Prostate gland (tissue), 2 donors: ENCODE results near the gene MPZL2. TPM values are rescaled to one million over a fixed set of nuclear protein-coding genes. Genes with fewer than 3 reads are reported as not detected.
A peak's percentile ranks its signal among the peaks of the same experiment; 100 is the strongest.

Experiments used
- DNase-seq: peaks from one replicate; pipeline ENCODE4 v3.0.0-alpha.2; 2019; ENCODE audit warnings: low spot score
- H3K27ac ChIP-seq, 2 donors: fragments of 200-600 bp; sonication (generic); 2 replicates each; pipeline ENCODE4 v1.5.1; 2017 to 2019
- H3K27me3 ChIP-seq: fragments of 200-600 bp; sonication (generic); replicated peaks from 2 replicates; pipeline ENCODE4 v1.5.1; 2019; ENCODE audit not compliant: insufficient read depth
- H3K36me3 ChIP-seq, 2 donors: fragments of 200-600 bp; sonication (generic); 1 replicate in 1 of 2; 2 replicates in 1 of 2; pipeline versions ENCODE4 v1.5.1 to v1.8.1; 2017 to 2019
- H3K4me1 ChIP-seq: fragments of 200-600 bp; sonication (generic); replicated peaks from 2 replicates; pipeline ENCODE4 v1.5.1; 2019
- H3K4me3 ChIP-seq, 2 donors: fragments of 200-600 bp; sonication (generic); 2 replicates each; pipeline ENCODE4 v1.5.1; 2017 to 2019
- H3K9me3 ChIP-seq: fragments of 200-600 bp; sonication (generic); 2 replicates; pipeline ENCODE4 v1.5.1; 2017
- POLR2A ChIP-seq: fragments of 450-650 bp; IDR thresholded peaks from one replicate; pipeline ENCODE4 v1.6.1; 2016; ENCODE audit warnings: antibody characterized with exemption, mild to moderate bottlenecking
- POLR2AphosphoS5 ChIP-seq: sonication (generic); formaldehyde crosslinking; IDR thresholded peaks from one replicate; pipeline ENCODE4 v1.6.1; 2017; ENCODE audit warnings: antibody characterized with exemption
- WGBS: methylation state at CpG from one replicate; pipeline ENCODE4 v1.1.5; 2018; 5-methylcytosine and 5-hydroxymethylcytosine counted together
- intact Hi-C: fragments of 100-400 bp; cut with DNase I; formaldehyde crosslinking; loops from one replicate; pipeline ENCODE4 v1.14.2; 2022
- total RNA-seq, 2 donors: library from RNA; depleted of rRNA; stranded (reverse); fragments of >200 nt; gene quantifications; one replicate each; pipeline ENCODE4 v1.1.0, GENCODE V29; 2016
- TF ChIP-seq, protein P1 (sequence below), 4 experiments: fragments of 200-600 bp in 2 of 4; fragments of 450-650 bp in 2 of 4; sonication (generic) in 2 of 4; IDR thresholded peaks; 1 replicate in 3 of 4; 2 replicates in 1 of 4; pipeline ENCODE4 v1.5.1; 2016 to 2019; ENCODE audit warnings: antibody characterized with exemption in 4 of 4, mild to moderate bottlenecking in 2 of 4, moderate library complexity in 2 of 4

MPZL2 gene
- total RNA-seq, 2 donors from 2014 or later: 73.7 to 103 TPM

DNA sequence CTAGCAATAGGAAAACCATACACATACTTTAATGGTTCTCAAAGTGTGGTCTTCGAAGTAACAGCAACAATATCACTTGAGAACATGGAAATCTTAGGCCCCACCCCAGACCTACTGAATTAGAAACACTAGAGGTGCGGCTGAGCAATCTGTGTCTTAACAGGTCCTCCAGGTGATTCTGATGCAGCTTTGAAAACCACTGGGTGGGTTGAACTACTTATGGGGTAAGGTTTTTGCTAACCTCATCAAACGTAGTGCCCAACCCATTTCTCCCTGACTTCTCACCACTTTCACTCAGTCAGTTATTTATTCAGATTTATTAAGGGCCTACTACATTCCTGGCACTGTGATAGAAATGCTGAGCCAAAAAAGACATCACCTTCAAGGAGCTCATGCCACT lies 3.7 kb downstream of the MPZL2 start:
- no peaks in the 10 kb centered on the region for H3K36me3 ChIP-seq
- no peaks in the 10 kb centered on the region for H3K9me3 ChIP-seq
- no peaks in the 10 kb centered on the region for H3K4me1 ChIP-seq
- intact Hi-C loops: no loop called here
- DNase-seq: no peak
- 57% methylated on average over 3 of the region's 3 CpGs for WGBS
- no peak overlapping the region for H3K4me3 ChIP-seq
- no peaks in the 10 kb centered on the region for H3K27me3 ChIP-seq
- no peak for TF ChIP-seq POLR2A
- TF ChIP-seq, protein P1, sequence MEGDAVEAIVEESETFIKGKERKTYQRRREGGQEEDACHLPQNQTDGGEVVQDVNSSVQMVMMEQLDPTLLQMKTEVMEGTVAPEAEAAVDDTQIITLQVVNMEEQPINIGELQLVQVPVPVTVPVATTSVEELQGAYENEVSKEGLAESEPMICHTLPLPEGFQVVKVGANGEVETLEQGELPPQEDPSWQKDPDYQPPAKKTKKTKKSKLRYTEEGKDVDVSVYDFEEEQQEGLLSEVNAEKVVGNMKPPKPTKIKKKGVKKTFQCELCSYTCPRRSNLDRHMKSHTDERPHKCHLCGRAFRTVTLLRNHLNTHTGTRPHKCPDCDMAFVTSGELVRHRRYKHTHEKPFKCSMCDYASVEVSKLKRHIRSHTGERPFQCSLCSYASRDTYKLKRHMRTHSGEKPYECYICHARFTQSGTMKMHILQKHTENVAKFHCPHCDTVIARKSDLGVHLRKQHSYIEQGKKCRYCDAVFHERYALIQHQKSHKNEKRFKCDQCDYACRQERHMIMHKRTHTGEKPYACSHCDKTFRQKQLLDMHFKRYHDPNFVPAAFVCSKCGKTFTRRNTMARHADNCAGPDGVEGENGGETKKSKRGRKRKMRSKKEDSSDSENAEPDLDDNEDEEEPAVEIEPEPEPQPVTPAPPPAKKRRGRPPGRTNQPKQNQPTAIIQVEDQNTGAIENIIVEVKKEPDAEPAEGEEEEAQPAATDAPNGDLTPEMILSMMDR (IDR thresholded peaks at IDR 0.05): no peak
- TF ChIP-seq POLR2AphosphoS5: no peak
- H3K27ac ChIP-seq: no peak overlapping the region

DNA sequence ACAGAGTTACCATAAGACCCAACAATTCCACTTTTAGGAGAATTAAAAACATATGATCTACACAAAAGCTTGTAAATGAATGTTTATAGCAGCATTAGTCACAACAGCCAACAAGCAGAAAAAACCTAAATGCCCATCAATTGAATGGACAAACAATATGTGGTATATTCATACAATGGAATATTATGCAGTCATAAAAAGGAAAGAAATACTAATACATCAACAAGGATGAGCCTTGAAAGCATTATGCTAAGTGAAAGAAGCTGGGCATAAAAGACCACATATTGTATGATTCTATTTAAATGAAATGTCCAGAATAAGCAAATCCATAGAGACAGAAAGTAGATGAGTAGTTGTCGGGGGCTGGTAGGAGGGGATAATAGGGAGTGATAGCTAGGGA lies 5.0 kb downstream of the MPZL2 start:
- Histone ChIP-seq H3K27me3 (no peaks in the 10 kb centered on the region), H3K4me1 (no peaks in the 10 kb centered on the region), H3K27ac (no peak overlapping the region), H3K9me3 (no peaks in the 10 kb centered on the region), H3K4me3 (no peak overlapping the region), H3K36me3 (no peaks in the 10 kb centered on the region)
- WGBS: 97% methylated on average over 1 of the region's 1 CpG
- no peak for DNase-seq
- intact Hi-C loops: no loop called here
- TF ChIP-seq POLR2AphosphoS5 (no peak), POLR2A (no peak)
- TF ChIP-seq, protein P1 (IDR thresholded peaks at IDR 0.05): no peak

DNA sequence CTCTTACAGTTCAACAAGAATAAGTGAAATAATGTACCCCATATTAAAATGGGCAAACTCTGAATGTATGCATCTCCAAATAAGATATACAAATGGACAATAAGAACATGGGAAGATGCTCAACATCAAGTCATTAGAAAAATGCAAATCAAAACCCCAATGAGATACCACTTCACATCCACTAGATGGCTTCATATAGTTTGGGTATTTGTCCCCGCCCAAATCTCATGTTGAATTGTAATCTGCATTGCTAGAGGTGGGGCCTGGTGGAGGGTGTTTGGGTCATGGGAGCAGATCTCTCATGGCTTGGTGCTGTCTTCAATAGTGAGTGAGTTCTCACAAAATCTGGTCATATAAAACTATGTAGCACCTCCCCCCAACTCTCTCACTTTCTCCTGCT lies 5.7 kb downstream of the MPZL2 start:
- Histone ChIP-seq H3K27ac (no peak overlapping the region), H3K4me1 (no peaks in the 10 kb centered on the region), H3K36me3 (no peaks in the 10 kb centered on the region), H3K27me3 (no peaks in the 10 kb centered on the region), H3K9me3 (no peaks in the 10 kb centered on the region), H3K4me3 (no peak overlapping the region)
- no peak for DNase-seq
- TF ChIP-seq, protein P1 (IDR thresholded peaks at IDR 0.05): peak in 1 of 4 experiments; percentile 40
- TF ChIP-seq POLR2A (no peak), POLR2AphosphoS5 (no peak)
- 0% methylated on average over 1 of the region's 1 CpG for WGBS
- intact Hi-C loops: no loop called here

DNA sequence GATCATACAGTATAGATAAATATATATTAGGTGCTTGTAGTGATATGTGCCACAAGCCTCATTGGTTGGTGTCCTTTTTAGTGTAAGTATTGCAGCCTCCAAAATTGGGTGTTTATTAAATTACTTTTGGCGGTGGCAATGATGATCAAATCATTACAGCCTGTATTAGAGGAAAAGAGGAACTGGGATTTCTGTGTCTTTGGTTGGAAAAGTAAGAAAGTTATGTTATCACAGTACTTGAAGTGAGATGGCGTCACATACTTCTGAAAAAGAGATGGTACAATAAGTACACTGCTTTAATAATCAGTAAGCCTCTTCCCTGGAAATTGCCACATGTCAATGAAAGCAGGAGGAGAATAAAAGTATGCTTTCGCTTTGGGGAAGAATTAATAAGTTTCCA lies 11.4 kb downstream of the MPZL2 start:
- no peak for DNase-seq
- TF ChIP-seq POLR2AphosphoS5 (no peak), POLR2A (no peak)
- TF ChIP-seq, protein P1 (IDR thresholded peaks at IDR 0.05): no peak
- 60% methylated on average over 3 of the region's 3 CpGs for WGBS
- Histone ChIP-seq H3K27ac (peak overlapping the region; percentile 95), H3K4me3 (peak overlapping the region; percentile 64 to 78), H3K36me3 (no peaks in the 10 kb centered on the region), H3K4me1 (no peaks in the 10 kb centered on the region), H3K27me3 (no peaks in the 10 kb centered on the region), H3K9me3 (no peaks in the 10 kb centered on the region)
- intact Hi-C loops: no loop called here

DNA sequence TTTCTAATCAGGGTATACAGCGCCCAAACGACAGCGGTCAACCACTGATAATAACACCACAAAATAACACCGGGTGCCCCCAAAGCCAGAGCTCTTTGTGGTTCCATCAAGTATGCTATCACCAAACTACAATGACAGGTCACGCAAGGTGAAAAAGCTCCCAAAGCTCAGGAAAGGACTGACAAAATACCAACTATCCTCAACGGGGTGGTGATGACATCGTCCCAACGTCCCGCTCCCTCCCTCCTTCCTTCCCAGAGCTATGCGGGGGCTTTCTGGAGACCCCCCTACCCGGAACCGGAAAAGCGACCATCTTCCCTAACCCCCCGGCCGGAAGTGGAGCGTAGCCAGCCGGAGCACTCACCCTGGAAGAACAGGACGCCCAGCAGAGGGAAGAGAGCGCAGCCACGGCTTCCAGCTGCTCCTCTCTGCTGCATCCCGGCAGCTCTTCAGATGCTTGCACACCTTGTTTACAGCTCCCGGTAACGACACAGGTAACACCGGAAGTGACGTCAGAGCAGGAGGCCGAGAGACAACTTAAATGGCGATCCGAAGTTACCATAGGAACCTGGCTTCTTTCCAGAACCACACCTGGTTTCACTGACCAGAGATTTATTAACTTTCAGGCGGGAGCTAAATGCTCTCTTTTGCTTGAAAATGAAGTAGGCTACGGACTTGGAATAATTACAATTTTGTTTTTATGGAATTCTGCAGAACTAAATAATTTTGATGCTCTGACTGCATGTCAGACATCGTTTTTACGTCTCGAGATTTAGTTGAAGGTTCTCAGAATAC lies 12.0 kb downstream of the MPZL2 start, which contains the start of gene MPZL3:
TSS of gene MPZL3 (minus strand) at position 508 of the 795 bp plus-strand sequence. CDS start at position 437, 71 bp downstream.
- peak; percentile 94 for TF ChIP-seq POLR2AphosphoS5
- peak; percentile 71 for TF ChIP-seq POLR2A
- TF ChIP-seq, protein P1 (IDR thresholded peaks at IDR 0.05): no peak
- 3% methylated on average over 33 of the region's 33 CpGs for WGBS
- DNase-seq: peak; percentile 96
- Histone ChIP-seq H3K4me3 (peak within 1 kb of the TSS; percentile 64 to 78), H3K27me3 (no peaks in the 10 kb centered on the region), H3K27ac (peak within 1 kb of the TSS; percentile 95), H3K36me3 (no peaks in the 10 kb centered on the region), H3K9me3 (no peaks in the 10 kb centered on the region), H3K4me1 (no peaks in the 10 kb centered on the region)
- intact Hi-C loops: no loop called here
